ENCODE data around the gene PADI3. TPM values are rescaled to one million over a fixed set of nuclear protein-coding genes. Genes with fewer than 3 reads are reported as not detected.

The PADI3 gene
- total and polyA plus RNA-seq, 2 of the 4 experiments (the other 2 are of a cell fraction), result not detected

GRCh38 chr1:17229379-17229778 is 19.5 kb upstream of the PADI3 start:
- WGBS, 2 experiments (ENCODE audit: extremely low coverage in 2 of 2, insufficient read length in 1 of 2), result 75% methylated on average over 3 of the region's 6 CpGs; no CpG with 5 or more reads in 1 of the 2 experiments
- Histone ChIP-seq H2AK5ac (ENCODE audit: low read depth, low read length) (peak overlapping the region; percentile 13; the same call in 1 of the 2 replicates), H2BK15ac (ENCODE audit: low read depth, low read length) (peak overlapping the region; percentile 23; the same call in 1 of the 3 replicates), H3K4me2 (ENCODE audit: low read depth, low read length) (no peak overlapping the region), H3K27me3 (ENCODE audit: control insufficient read depth, insufficient read depth, low read length) (peaks cover 5% of the 10 kb centered on the region), H3K9me3 (ENCODE audit: control insufficient read depth, insufficient read depth, low read length) (no peaks in the 10 kb centered on the region), H2AK9ac (replicated peaks; ENCODE audit: low read depth, low read length, poor library complexity) (no peak overlapping the region), H3K23ac (ENCODE audit: low read depth, low read length) (no peak overlapping the region), H3K36me3 (ENCODE audit: control insufficient read depth, insufficient read depth, low read length) (no peaks in the 10 kb centered on the region), H4K8ac (ENCODE audit: low read depth in 2 of 2, low read length in 2 of 2) (no peak overlapping the region), H3K4me1 (ENCODE audit: control insufficient read depth, insufficient read depth, low read length) (peaks cover 13% of the 10 kb centered on the region), H3K9me1 (ENCODE audit: insufficient read depth, low read length) (peaks cover 8% of the 10 kb centered on the region), H2AFZ (replicated peaks; ENCODE audit: low read length, poor library complexity) (no peak overlapping the region), H3K4ac (ENCODE audit: low read depth, low read length) (no peak overlapping the region), H4K20me1 (ENCODE audit: insufficient read depth, low read length) (0 out of 2 replicates have a peak, but pooled peaks cover 3% of the 10 kb centered on the region), H3K9ac (ENCODE audit: low read depth, low read length) (no peak overlapping the region), H3K79me1 (ENCODE audit: low read depth in 1 of 2, low read length in 2 of 2) (no peaks in the 10 kb centered on the region), H2BK5ac (ENCODE audit: low read depth, low read length, poor library complexity, severe bottlenecking) (no peak overlapping the region), H3K4me3 (ENCODE audit: insufficient read depth, low read depth, low read length) (no peak overlapping the region), H4K5ac (ENCODE audit: low read depth, low read length) (no peak overlapping the region), H3K56ac (ENCODE audit: extremely low read depth, insufficient read depth, low read length) (no peak overlapping the region), H3K27ac (ENCODE audit: insufficient read depth, low read length) (no peak overlapping the region), H2BK120ac (ENCODE audit: low read depth, low read length) (no peak overlapping the region; the same call in 1 of the 2 replicates), H4K91ac (ENCODE audit: insufficient read depth, low read depth, low read length) (0 out of 2 replicates have a peak overlapping the region, but pooled peaks have one; percentile 17), H3K14ac (replicated peaks; ENCODE audit: low read depth, low read length) (no peak overlapping the region), H3K18ac (ENCODE audit: low read depth, low read length) (no peak overlapping the region), H2BK20ac (ENCODE audit: low read depth, low read length) (no peak overlapping the region)
- DNase-seq, result no peak
- no peak for TF ChIP-seq SMC3 (IDR thresholded peaks at IDR 0.05; ENCODE audit: low read depth, low read length)
- dilution Hi-C loops (cut with HindIII; ENCODE audit: low sequenced_read_pairs, unreplicated experiment), result no loop called here
- no TSS peak for BruUV-seq (replicated peaks)
- intact Hi-C loops (cut with micrococcal nuclease), result no loop called here
- ChIA-PET POLR2A (ENCODE audit: unreplicated experiment) (no interaction called here), CTCF (no interaction called here)
- in situ Hi-C loops (cut with MboI; ENCODE audit: low sequenced_read_pairs), result no loop called here
- ATAC-seq (ENCODE audit: low read depth), result no peak
